Activated CD4-positive, alpha-beta T cell treated with anti-CD3 and anti-CD28 coated beads, Interleukin-2, amount 10 ng/mL, durations not matched to agents 7 days and 5 days (primary cell): ENCODE data around the gene CLPX. TPM values are rescaled to one million over a fixed set of nuclear protein-coding genes. Genes with fewer than 3 reads are reported as not detected.
"Not testable (repeated sequence)": the region's sequence is repeated elsewhere in the genome, so short reads cannot be mapped to it uniquely, and the experiment has no call there.

Experiments used
- CTCF ChIA-PET: fragments of 350-600 bp; sonication (Branson Sonifier 250); formaldehyde crosslinking; loops from one replicate; lab custom pipeline; 2021; ENCODE audit warnings: antibody characterized with exemption; lab: Charles Lee
- POLR2A ChIA-PET: fragments of 350-600 bp; sonication (Branson Sonifier 250); formaldehyde crosslinking; loops from one replicate; lab custom pipeline; 2021; ENCODE audit warnings: antibody characterized with exemption; lab: Charles Lee
- DNase-seq: peaks from one replicate; pipeline ENCODE4 v3.0.0-alpha.2; 2020
- H3K27ac Mint-ChIP-seq: one replicate; pipeline ENCODE4 v1.8.0; 2021; ENCODE audit warnings: mild to moderate bottlenecking, moderate library complexity, mixed read lengths
- H3K27me3 Mint-ChIP-seq: one replicate; pipeline ENCODE4 v1.8.0; 2021; ENCODE audit warnings: mixed read lengths
- H3K36me3 Mint-ChIP-seq: one replicate; pipeline ENCODE4 v1.8.0; 2021; ENCODE audit warnings: low read depth, mixed read lengths
- H3K4me1 Mint-ChIP-seq: one replicate; pipeline ENCODE4 v1.8.0; 2021; ENCODE audit warnings: mixed read lengths
- H3K4me3 Mint-ChIP-seq: one replicate; pipeline ENCODE4 v1.8.0; 2021; ENCODE audit warnings: mild to moderate bottlenecking, moderate library complexity, mixed read lengths
- H3K9me3 Mint-ChIP-seq: one replicate; pipeline ENCODE4 v1.8.0; 2021; ENCODE audit warnings: mixed read lengths
- total RNA-seq, 2 experiments: library from RNA; stranded (reverse); gene quantifications; one replicate each; pipeline ENCODE4 v1.2.3, GENCODE V29; 2021

CLPX gene
- total RNA-seq, 2 experiments from 2014 or later, result 44.9 to 47.3 TPM

DNA sequence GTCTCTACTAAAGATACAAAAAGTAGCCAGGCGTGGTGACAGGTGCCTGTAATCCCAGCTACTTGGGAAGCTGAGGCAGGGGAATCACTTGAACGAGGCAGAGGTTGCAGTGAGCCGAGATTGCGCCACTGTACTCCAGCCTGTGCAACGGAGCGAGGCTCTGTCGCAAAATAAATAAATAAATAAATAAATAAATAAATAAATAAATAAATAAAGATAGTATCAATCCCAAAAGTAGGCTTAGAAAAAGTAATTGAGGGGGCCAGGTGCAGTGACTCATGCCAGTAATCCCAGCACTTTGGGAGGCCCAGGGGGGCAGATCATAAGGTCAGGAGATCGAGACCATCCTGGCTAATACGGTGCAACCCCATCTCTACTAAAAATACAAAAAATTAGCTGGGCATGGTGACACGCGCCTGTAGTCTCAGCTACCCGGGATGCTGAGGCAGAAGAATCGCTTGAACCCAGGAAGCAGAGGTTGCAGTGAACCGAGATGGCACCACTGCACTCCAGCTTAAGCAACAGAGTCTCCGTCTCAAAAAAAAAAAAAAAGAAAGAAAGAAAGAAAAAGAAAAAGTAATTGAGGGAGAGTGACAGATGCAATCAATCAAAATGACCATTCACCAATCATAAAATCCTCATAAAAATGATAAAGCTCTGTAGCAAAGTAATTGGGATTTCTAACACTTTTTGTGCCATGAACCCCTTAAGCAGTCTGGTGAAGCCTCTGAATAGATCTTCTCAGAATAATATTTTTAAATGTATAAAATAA, 3.4 kb downstream of the CLPX start:
- POLR2A ChIA-PET, result interaction anchor here (0.6 kb wide), 1 partner anchor 99 kb away, joined by 3 read pairs; no protein-coding TSS in a partner anchor
- not testable (repeated sequence) for H3K4me3 Mint-ChIP-seq

DNA sequence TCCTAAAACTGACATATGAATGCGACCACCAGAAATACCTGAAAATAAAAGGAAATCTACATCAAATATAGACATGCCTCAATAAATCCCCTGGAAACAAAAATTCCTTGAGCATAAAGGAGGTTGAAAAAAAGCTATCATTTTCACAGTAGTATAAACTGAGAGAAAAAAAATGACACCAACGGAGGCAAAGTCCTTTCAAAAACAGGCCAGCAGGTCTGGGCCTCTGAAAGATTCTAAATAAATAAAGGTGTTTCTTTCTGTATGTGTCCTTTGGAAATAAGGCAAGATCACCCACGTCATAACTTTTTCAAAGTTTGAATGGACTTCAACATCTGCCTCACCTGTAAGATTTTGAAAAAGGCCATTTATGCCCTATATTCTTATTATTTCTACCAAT, 5.0 kb downstream of the CLPX start:
- Mint-ChIP-seq H3K9me3 (no peaks in the 10 kb centered on the region), H3K27me3 (no peaks in the 10 kb centered on the region), H3K4me3 (no peak overlapping the region), H3K36me3 (peaks cover 29% of the 10 kb centered on the region), H3K4me1 (peaks cover 24% of the 10 kb centered on the region), H3K27ac (no peak overlapping the region)
- POLR2A ChIA-PET, result no interaction called here
- DNase-seq, result no peak
- CTCF ChIA-PET, result interaction anchor here (0.6 kb wide), 1 partner anchor 150 kb away, joined by 3 read pairs; no protein-coding TSS in a partner anchor

More for the DNA sequence above, 3.4 kb downstream of the CLPX start:
- not testable (repeated sequence) for DNase-seq, H3K9me3 Mint-ChIP-seq, H3K27me3 Mint-ChIP-seq, H3K27ac Mint-ChIP-seq
- H3K4me1 Mint-ChIP-seq, result peaks cover 26% of the 10 kb centered on the region
- peaks cover 24% of the 10 kb centered on the region for H3K36me3 Mint-ChIP-seq
- CTCF ChIA-PET, result interaction anchor here (0.8 kb wide), 1 partner anchor 56 kb away, joined by 3 read pairs; no protein-coding TSS in a partner anchor

DNA sequence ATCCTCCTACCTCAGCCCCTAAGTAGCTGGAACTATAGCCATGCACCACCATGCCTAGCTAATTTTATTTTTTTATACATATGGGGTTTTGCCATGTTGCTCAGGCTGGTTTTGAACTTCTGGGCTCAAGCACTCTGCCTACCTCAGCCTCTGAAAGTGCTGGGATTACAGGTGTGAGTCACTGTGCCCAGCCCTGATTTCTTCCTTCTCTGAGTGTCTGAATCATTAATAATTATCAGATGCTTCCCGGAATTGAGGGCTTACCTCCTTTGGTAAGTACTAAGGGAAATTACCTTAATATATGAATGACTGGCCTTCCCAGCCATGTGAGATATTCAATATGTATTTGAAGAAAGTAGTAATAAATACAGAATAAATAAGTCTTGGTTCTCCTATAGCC, 7.2 kb downstream of the CLPX start:
- Mint-ChIP-seq H3K27ac (no peak overlapping the region), H3K36me3 (peaks cover 29% of the 10 kb centered on the region), H3K9me3 (no peaks in the 10 kb centered on the region), H3K4me3 (no peak overlapping the region), H3K27me3 (no peaks in the 10 kb centered on the region), H3K4me1 (peaks cover 17% of the 10 kb centered on the region)
- DNase-seq, result no peak
- ChIA-PET CTCF (interaction anchor here (0.6 to 1.1 kb wide), 2 partner anchors 30 to 65 kb away, joined by 3 to 4 read pairs; no protein-coding TSS in a partner anchor), POLR2A (no interaction called here)

- no peak overlapping the region for H3K4me3 Mint-ChIP-seq
- no peaks in the 10 kb centered on the region for H3K9me3 Mint-ChIP-seq
- H3K27me3 Mint-ChIP-seq, result no peaks in the 10 kb centered on the region
- no peak overlapping the region for H3K27ac Mint-ChIP-seq
- CTCF ChIA-PET, result no interaction called here
- H3K4me1 Mint-ChIP-seq, result peaks cover 9% of the 10 kb centered on the region
- DNase-seq, result no peak
- POLR2A ChIA-PET, result no interaction called here
- H3K36me3 Mint-ChIP-seq, result peaks cover 29% of the 10 kb centered on the region
These were observed 9.1 kb downstream of the CLPX start for GRCh38 chr15:65176056-65176455.

DNA sequence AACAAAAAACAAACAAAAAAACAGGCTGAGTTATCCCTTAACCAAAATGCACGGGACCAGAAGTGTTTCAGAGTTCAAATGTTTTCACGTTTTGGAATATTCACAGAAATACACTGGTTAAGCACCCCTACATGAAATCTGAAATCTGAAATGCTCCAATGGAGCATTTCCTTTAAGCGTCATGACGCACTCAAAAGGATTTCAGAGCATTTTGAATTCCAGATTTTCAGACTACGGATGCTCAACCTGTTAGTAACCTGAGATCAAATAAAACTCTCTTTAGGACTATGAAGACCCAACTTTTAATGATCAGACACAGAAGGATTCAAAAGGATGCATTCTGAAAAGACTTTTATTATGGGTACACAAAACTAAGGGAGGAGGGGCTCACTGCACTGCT, 9.6 kb downstream of the CLPX start:
- peaks cover 28% of the 10 kb centered on the region for H3K36me3 Mint-ChIP-seq
- DNase-seq, result no peak
- H3K4me1 Mint-ChIP-seq, result peaks cover 9% of the 10 kb centered on the region
- H3K27ac Mint-ChIP-seq, result no peak overlapping the region
- H3K4me3 Mint-ChIP-seq, result no peak overlapping the region
- CTCF ChIA-PET, result no interaction called here
- no peaks in the 10 kb centered on the region for H3K27me3 Mint-ChIP-seq
- H3K9me3 Mint-ChIP-seq, result no peaks in the 10 kb centered on the region
- POLR2A ChIA-PET, result no interaction called here

DNA sequence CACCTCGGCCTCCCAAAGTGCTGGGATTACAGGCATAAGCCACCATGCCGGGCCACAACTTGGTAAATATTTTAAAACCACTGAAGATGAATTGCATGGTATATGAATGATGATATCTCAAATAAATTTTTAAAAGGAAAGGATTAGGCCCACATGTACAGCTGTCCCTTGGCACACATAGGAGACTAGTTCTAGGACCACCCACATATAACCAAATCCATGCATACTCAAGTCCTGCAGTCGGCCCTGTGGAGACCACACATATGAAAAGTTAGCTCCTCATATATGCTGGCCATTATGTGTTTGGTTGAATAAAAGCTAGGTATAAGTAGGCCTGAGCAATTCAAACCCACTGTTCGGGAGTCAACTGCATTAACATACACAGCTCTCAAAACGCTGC, 10.6 kb downstream of the CLPX start:
- CTCF ChIA-PET, result no interaction called here
- no peak overlapping the region for H3K4me3 Mint-ChIP-seq
- H3K9me3 Mint-ChIP-seq, result no peaks in the 10 kb centered on the region
- H3K27me3 Mint-ChIP-seq, result no peaks in the 10 kb centered on the region
- peaks cover 26% of the 10 kb centered on the region for H3K36me3 Mint-ChIP-seq
- no peak overlapping the region for H3K27ac Mint-ChIP-seq
- POLR2A ChIA-PET, result no interaction called here
- peaks cover 5% of the 10 kb centered on the region for H3K4me1 Mint-ChIP-seq
- no peak for DNase-seq

- peaks cover 20% of the 10 kb centered on the region for H3K36me3 Mint-ChIP-seq
- no peak for DNase-seq
- no peak overlapping the region for H3K4me3 Mint-ChIP-seq
- no peaks in the 10 kb centered on the region for H3K27me3 Mint-ChIP-seq
- H3K9me3 Mint-ChIP-seq, result no peaks in the 10 kb centered on the region
- ChIA-PET POLR2A (no interaction called here), CTCF (no interaction called here)
- peaks cover 5% of the 10 kb centered on the region for H3K4me1 Mint-ChIP-seq
- no peak overlapping the region for H3K27ac Mint-ChIP-seq
These were observed 12.6 kb downstream of the CLPX start for GRCh38 chr15:65172531-65172930.

- ChIA-PET POLR2A (no interaction called here), CTCF (interaction anchor here (0.7 kb wide), 2 partner anchors 66 to 1221 kb away, joined by 4 read pairs; no protein-coding TSS in a partner anchor)
- Mint-ChIP-seq H3K4me1 (peaks cover 5% of the 10 kb centered on the region), H3K27me3 (no peaks in the 10 kb centered on the region), H3K27ac (no peak overlapping the region), H3K9me3 (no peaks in the 10 kb centered on the region), H3K4me3 (no peak overlapping the region), H3K36me3 (peaks cover 23% of the 10 kb centered on the region)
- DNase-seq, result no peak
These were observed 13.7 kb downstream of the CLPX start for GRCh38 chr15:65171428-65171827.

DNA sequence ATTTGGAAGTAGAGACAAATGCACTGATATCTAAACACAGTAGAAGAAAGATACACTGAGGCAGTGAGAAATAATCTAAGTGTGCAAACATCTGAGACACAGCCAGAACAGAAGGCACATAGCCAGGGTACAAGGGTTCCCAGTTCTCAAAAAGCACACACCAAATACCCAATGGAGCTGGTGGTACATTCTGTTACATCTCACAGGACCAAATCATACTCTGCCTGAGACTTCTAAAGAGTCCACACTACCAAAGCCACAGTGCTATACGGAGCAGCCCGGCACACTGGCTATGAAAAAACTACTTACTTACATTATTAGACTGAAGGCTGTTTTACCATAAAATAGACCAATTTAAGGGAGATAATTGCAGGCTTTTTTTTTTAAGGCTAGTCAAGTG, 19.3 kb downstream of the CLPX start:
- ChIA-PET POLR2A (no interaction called here), CTCF (no interaction called here)
- H3K9me3 Mint-ChIP-seq, result no peaks in the 10 kb centered on the region
- H3K27me3 Mint-ChIP-seq, result no peaks in the 10 kb centered on the region
- H3K4me1 Mint-ChIP-seq, result peaks cover 2% of the 10 kb centered on the region
- no peak for DNase-seq
- H3K4me3 Mint-ChIP-seq, result no peak overlapping the region
- no peak overlapping the region for H3K27ac Mint-ChIP-seq
- peaks cover 11% of the 10 kb centered on the region for H3K36me3 Mint-ChIP-seq

- Mint-ChIP-seq H3K4me1 (peaks cover 2% of the 10 kb centered on the region), H3K36me3 (peaks cover 11% of the 10 kb centered on the region), H3K27me3 (no peaks in the 10 kb centered on the region), H3K27ac (no peak overlapping the region), H3K4me3 (no peak overlapping the region), H3K9me3 (no peaks in the 10 kb centered on the region)
- CTCF ChIA-PET, result no interaction called here
- POLR2A ChIA-PET, result interaction anchor here (0.6 kb wide), 1 partner anchor 107 kb away, joined by 4 read pairs; no protein-coding TSS in a partner anchor
- DNase-seq, result no peak
These were observed 21.0 kb downstream of the CLPX start for GRCh38 chr15:65164139-65164538.

DNA sequence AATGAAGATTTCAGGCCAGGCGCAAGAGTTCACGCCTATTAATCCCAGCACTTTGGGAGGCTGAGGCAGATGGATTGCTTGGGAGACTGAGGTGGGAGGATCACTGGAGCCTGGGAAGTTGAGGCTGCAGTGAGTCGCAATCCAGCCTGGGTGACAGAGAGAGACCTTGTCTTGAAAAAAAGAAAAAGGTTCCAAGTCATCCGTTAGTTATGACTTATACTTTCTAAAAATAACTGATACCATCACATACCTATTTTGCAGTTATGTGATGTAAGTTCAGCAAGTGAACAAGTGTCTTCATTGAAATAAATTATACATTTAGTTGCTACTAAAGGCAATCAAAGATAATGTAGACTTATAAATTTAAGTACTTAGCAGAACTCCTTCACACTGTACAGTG, 22.1 kb downstream of the CLPX start:
- ChIA-PET CTCF (interaction anchor here (0.9 kb wide), 1 partner anchor 18 kb away, joined by 4 read pairs; no protein-coding TSS in a partner anchor), POLR2A (no interaction called here)
- no peak overlapping the region for H3K27ac Mint-ChIP-seq

GRCh38 chr15:65156692-65157091, 28.4 kb downstream of the CLPX start:
- peaks cover 33% of the 10 kb centered on the region for H3K36me3 Mint-ChIP-seq
- CTCF ChIA-PET, result interaction anchor here (1.0 kb wide), 1 partner anchor 141 kb away, joined by 3 read pairs; no protein-coding TSS in a partner anchor
- H3K27ac Mint-ChIP-seq, result no peak overlapping the region
- H3K4me3 Mint-ChIP-seq, result no peak overlapping the region
- DNase-seq, result no peak
- no peaks in the 10 kb centered on the region for H3K27me3 Mint-ChIP-seq
- POLR2A ChIA-PET, result no interaction called here
- H3K9me3 Mint-ChIP-seq, result no peaks in the 10 kb centered on the region
- H3K4me1 Mint-ChIP-seq, result no peaks in the 10 kb centered on the region

More for the DNA sequence above, 22.1 kb downstream of the CLPX start:
- Mint-ChIP-seq H3K4me1 (peaks cover 2% of the 10 kb centered on the region), H3K4me3 (no peak overlapping the region), H3K9me3 (no peaks in the 10 kb centered on the region), H3K27me3 (no peaks in the 10 kb centered on the region), H3K36me3 (peaks cover 11% of the 10 kb centered on the region)
- DNase-seq, result no peak

- H3K27me3 Mint-ChIP-seq, result no peaks in the 10 kb centered on the region
- H3K27ac Mint-ChIP-seq, result no peak overlapping the region
- ChIA-PET CTCF (no interaction called here), POLR2A (no interaction called here)
- H3K4me1 Mint-ChIP-seq, result no peaks in the 10 kb centered on the region
- H3K36me3 Mint-ChIP-seq, result peaks cover 36% of the 10 kb centered on the region
- no peak for DNase-seq
- no peaks in the 10 kb centered on the region for H3K9me3 Mint-ChIP-seq
- H3K4me3 Mint-ChIP-seq, result no peak overlapping the region
These were observed 30.4 kb downstream of the CLPX start for GRCh38 chr15:65154720-65155119.
